ENCODE results near the gene AURKA.
A peak's percentile ranks its signal among the peaks of the same experiment; 100 is the strongest.

Gene AURKA

DNA sequence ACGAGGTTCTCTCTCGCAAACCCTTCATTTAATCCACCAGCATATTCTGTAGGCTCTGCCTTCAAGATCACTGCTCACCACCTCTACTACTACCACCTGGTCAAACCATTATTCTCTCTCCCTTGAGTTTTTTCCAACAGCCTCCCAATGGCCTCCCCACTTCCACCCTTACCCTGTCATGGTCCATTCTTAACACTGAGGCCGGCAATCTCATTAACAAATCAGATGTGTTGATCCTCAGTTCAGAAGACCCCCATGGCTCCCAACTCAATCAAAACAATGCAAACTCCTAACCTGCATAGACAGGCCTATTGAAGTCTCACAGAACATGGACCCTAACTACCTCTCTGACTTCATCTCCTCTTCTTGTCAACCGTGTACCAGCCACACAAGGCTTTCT lies 2.2 kb downstream of the AURKA start:
- DNase-seq: no peak

DNA sequence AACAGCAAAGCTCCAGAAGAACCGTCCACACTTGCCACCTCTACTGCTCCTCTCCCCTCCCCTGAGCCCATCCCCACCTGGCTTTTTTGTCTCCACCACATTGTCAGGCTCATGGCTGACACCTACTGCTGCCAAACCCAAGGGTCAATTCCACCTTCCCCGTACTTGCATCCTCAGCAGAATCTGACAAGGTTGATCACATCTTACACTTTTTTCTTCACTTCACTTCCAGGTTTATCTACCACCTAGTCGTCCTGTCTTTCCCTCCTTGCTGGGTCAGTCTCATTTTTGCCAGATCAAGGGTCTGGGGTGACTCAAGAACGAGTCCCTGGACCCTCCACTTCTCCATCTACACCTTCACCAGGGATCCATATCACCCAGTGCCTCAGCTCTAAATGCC lies 3.1 kb downstream of the AURKA start:
- no peak for DNase-seq

DNA sequence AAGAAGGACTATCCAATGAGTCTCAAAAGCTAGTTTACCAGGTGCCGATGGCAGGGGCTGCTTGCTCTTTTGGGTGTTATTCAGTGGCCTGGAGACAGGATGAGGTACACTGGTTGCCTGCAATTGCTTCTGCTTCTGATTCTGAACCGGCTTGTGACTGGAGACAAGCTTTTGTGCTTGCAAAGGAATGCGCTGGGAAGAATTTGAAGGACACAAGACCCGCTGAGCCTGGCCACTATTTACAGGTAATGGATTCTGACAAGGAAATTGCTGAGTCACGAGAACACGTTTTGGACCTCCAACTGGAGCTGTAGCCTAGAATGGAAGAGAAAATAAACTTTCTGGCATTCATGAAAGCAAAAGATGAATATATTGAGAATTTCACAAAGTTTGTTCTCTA lies 5.8 kb downstream of the AURKA start:
- no peak for DNase-seq

DNA sequence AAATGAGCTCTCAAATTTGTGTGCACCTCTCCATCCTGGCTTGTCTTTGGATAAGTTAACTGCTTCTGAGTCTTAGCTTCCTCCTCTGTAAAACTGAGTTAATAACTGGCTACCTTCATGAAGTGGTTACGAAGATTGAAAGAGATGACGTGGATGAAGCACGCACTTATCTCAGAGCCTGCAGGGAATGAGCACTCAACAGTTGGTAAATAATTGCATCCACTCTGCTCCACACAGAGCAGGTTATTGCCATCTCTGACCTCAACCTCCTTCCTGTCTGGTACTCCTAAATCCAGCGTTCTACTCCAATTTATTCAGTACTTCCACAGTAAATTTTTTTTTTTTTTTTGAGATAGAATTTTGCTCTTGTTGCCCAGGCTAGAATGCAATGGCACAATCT lies 6.9 kb downstream of the AURKA start:
- no peak for DNase-seq

DNA sequence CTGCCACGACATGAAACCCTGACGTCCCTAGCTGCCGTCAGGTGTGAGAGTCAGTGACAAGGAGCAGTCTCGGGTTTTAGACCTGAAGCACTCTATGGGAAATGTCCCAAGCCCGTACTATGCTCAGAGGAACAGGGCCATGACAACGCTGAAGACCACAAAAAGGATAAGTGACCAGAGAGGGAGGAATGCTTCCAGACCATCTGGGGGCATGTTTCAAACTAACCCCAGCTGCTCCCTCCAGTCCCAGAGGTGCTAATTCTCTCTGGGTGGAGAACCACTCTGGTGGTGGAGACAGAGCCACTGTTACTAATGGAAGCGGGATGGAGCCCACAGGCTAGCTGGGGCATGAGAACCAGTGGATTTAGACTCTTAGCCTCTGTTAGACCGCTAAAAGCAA lies 8.7 kb downstream of the AURKA start:
- DNase-seq: no peak

DNA sequence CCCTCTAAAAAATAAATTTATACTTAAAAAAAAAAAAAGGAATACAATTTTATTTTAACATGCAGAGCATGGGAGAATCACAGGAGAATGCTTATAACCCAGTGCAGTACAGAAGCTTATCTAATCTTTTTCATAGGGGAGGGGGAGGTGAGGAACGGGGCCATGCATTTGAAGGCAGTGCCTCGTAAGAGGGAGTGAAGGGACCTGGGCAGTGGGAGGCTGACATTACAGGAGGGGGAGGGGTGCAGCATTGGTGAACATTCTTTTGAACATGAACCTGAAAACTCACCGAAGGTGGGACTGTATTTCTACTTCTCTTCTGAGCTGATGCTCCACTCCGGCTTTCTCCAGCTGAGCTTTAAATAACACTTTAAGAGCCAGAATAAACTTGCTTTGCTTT lies 9.3 kb downstream of the AURKA start:
- no peak for DNase-seq

DNA sequence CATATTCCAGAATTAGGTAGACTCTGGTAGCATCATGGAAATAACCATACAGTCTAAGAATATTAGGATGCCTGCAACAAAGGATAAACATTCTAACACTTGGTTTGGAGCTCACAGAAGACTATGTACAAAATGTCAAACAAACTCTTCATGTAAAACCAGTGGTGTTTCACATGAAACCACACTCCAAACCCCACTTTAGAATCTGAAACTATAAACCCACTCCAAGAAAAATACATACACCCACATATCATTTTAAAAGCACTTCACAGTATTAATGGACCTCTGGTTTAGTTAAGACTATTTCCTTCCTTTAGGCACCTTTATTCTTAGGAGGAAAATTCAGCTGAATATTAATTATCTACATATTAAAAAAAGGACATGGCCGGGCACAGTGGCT lies 10.5 kb downstream of the AURKA start:
- DNase-seq: no peak

DNA sequence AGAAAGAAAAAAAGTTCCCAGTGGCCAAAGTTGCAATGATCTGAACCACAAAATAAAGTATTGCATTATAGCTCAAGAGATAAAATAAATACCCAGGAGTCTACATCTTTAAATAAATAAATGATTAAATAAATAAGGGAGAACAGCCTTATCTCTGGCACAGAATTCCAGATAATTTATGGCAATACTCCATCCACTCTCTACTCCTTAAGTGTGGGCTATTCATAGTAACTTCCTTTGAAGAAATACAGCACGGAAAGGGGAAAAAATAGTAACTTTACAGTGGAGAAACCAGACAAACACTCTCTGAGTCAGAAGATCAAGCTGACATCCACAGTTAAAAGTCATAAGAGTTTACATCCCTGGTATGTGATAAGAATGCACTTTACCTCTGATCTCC lies 11.6 kb downstream of the AURKA start:
- no peak for DNase-seq

DNA sequence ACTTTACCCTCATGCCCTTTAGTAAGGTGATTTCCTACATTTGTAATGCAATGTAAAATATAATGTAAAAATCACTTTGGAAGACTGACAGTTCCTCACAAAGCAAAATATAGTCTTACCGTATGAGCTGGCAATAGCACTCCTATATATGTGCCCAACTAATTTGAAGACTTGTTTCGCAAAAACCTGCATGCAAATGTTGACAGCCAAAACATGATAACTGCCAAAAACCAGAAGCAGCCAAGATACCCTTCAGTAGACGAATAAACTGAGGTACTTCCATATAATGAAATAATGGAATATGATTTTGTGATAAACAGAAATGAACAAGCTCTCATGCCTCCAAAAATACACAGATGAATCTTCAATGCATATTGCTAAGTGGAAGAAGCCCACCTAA lies 13.6 kb downstream of the AURKA start:
- DNase-seq: no peak

DNA sequence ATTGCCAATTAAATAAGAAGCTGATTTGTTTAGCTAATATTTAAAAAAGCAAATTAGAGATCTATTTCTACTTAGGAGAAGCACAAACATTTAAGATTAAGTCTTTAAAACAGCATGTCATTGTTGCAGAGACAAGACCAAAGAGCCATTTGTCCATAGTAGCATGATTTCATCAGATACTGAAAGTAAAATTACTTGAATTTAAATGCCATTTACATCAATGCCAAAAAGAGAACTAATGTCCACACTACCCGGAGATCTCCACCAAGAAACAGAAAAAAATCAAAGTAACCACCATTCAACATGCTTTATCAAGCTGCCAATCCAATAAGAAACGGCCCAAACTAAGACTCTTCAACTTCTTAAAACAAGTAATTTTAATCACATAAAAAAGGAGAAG lies 15.7 kb downstream of the AURKA start:
- DNase-seq: no peak

DNA sequence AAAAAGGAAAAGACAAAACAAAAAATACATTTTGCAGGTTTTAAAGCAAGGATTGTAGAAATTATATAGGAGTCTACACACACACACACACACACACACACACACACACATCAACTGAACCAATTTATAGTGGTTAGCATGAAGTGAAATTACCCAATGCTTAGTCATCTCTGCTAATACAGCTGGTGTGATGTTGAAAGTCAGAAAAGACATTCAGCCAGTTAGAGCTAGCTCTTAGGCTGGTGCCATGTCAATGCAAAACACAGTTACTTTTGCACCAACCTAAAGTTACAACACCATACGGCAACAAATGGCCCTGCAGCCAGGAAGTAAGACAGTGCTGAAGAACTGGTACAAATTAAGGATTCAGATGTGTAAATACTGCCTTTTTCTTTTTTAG lies 18.1 kb downstream of the AURKA start:
- no peak for DNase-seq

DNA sequence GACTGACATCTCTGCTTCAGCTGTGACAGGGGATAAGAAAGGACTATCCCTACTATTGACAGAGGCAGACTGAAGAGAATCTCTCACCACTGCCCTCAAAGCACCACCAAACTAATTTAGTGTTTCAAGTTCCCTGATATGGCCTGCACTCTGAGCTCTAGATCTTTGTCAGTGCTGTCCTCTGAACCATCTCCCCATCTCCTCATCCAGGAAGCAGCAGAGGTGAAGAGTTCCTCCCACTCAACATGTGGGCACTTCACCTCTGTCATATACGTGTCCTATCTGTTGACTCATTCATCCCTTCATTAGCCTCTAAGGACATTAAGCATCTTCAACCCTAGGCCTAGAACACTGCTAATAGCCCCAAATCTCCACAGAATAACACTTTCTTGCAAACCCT lies 19.2 kb downstream of the AURKA start:
- no peak for DNase-seq

DNA sequence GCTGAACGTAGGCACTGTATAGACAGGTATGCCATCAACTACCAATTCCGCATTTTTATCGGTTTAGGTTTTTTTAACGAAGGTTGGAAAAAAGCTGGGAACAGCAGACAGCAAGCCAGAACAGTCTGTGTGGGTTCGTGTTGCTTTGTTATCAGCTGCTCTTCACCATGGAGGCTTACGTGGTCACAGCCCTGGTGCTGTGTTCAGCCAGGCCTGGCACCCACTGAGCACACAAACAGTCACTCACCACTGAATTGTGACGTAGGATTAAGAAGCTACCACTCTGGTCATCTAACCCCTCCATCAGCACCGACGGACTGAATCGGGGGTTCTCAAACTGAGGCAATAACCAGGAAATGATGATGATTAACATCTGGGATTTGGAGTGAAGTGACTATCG lies 20.0 kb downstream of the AURKA start:
- no peak for DNase-seq

DNA sequence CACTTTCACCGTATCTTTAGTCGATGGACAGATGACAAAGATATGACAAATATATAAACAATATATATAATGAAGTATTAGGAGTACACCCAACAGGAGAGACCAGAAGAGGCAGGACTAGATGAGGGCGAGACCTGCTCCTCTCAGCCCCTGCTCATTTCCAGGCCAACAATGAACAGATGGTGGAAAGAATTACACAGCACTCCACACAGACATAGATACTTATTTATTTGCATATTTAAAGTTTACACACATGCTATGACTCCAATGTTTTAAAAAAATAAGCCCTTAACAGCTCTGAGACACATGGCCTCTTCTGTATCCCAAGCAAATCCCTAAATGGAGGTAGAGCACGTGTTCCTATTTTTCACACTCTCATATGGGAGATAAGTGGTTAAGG lies 22.8 kb downstream of the AURKA start:
- no peak for DNase-seq

DNA sequence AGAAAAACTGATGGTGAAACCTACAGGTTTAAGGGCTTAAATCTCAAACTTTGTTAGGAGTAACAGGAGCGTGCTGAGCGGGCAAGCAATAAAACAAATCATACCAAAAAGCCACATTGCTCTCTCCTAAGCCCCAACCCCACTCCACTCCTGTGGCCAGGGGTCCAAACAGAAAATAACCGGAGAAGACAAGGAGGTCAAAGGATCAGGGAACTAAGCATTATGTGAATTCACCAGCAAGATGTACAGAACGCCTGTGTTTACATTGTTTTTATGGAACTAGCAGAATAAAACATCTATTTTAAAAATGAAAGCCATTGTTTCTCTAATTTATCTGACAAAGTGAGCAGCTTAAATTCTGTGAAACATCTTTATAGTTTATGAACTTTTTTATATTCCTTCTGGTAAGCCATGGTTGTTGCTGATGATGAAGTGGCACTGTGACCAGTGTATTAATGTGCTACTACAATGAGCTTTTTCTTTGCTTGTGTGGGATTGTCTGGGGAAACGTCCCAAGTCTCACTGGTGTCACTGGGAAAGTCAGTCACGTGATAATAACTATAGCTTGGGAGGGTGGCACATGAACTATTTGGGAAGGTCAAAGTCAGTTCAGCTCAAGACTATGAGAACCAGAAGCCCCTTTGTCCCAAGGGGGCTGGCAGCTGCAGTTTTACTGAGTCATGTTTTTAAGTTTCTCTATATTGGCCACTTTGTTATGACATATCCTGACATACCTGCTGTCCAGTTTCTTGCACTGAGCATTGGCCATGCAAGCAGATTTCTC lies 23.5 kb downstream of the AURKA start:
- DNase-seq: no peak

DNA sequence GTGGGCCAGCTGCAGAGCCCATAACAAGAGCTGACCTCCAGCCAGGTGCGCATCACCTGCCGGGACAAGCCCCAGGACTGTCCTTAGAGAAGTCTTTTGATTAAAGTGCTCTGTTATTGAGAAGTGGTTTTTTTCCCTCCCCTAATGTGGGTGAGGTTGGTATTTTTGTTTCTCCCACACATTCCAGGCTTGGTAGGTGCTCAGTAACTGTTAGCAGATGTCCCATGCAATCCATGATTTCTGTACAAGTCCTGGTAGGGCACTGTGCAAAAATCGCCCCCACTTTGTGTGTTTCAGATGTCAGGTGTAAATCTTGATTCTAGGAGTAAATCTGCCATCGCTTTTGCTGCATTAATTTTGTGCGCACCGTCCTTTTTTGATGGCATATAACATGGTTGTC lies 28.5 kb downstream of the AURKA start:
- DNase-seq: no peak

DNA sequence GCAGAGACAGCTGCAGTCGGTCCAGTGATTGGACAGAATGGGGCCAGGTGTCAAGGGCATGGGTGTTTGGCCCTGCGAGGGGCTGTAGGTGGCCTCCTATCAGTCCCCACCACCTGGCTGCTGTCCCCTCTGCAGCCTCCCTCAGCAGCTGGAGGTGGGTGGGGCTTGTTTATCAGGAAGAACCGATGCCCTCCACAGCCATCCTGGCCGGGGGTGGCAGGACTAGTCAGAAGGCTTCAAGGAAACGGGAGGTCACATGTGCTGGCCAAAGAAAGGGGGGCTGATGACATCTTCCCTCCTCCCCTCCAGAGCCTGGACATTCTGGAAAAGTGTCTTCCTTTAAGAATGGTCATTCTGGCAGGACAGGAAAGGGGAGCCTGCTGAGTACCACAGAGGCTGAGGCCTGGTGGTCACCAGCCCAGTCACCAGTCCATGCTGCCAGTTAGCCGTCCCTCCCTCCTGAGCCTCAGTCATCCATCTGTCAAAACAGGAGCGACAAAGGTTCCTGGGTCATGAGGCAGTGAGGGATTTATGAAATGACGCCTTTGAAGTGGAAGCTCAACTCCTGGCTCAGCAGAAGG lies 29.1 kb downstream of the AURKA start:
- no peak for DNase-seq

DNA sequence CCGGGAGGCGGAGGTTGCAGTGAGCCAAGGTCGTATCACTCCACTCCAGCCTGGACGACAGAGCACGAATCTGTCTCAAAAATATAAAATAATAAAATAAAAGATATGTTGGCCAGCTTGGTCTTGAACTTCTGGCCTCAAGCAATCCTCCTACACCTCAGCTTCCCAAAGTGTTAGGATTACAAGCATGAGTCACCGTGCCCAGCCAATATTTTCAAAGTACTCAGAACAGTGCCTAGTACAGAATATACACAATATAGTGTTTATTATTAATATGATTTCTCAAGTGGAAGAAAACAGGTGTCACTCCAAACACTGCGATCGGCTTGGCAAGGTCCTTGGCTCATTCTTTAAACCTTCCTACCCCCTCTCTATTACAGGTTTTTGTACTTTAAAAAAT lies 30.1 kb downstream of the AURKA start:
- DNase-seq: no peak

DNA sequence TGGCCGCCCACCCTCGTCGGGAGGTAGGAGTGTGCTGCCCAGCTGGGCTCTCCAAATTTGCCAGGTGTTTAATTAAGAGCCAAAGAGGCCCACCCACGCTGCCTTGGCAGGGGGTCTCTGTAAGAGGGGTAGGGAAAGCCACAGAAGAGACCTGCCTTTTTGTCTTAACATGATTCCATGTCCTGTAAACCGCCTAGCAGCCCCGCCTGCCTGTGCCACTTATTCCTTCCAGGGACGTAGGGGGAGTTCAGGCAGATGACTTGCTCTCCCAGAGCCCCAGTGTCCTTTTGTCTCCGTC lies 31.2 kb downstream of the AURKA start:
- no peak for DNase-seq

DNA sequence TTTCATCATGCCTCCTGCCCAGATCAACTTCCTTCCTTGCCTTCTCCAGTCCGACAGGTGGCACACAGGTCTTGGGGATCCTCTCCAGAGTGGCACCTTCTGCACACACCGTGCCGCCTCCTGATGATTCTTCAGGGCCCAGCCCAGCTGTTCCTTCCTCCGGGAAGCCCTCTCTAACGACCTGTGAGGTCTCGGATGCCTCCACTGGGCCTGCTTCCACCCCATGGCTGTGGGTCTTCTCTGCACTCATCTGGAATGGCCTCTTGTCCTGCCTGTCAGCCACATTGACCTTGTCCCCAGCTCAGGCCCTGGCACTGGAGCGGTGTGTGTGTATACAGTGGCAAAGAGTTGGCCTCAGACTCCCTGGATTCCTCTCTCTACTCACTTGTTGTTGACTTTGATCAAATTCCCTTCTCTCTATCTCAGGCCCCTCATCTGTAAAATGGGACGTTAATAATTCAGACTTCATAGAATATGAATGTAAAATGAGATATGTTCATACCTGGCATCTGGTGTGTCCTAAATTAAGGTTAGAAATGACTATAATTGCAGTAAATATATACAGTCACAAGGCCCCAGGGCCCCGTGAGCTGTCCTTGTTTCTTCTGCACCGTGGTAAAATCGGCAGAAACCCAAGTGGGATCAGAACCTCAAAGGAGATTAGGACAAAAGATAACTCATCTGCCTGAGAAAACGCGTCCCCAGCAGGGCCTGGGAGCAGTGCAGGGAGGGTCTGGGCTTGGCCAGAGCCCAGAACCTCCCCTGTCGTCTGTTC lies 31.7 kb downstream of the AURKA start:
- DNase-seq: no peak

DNA sequence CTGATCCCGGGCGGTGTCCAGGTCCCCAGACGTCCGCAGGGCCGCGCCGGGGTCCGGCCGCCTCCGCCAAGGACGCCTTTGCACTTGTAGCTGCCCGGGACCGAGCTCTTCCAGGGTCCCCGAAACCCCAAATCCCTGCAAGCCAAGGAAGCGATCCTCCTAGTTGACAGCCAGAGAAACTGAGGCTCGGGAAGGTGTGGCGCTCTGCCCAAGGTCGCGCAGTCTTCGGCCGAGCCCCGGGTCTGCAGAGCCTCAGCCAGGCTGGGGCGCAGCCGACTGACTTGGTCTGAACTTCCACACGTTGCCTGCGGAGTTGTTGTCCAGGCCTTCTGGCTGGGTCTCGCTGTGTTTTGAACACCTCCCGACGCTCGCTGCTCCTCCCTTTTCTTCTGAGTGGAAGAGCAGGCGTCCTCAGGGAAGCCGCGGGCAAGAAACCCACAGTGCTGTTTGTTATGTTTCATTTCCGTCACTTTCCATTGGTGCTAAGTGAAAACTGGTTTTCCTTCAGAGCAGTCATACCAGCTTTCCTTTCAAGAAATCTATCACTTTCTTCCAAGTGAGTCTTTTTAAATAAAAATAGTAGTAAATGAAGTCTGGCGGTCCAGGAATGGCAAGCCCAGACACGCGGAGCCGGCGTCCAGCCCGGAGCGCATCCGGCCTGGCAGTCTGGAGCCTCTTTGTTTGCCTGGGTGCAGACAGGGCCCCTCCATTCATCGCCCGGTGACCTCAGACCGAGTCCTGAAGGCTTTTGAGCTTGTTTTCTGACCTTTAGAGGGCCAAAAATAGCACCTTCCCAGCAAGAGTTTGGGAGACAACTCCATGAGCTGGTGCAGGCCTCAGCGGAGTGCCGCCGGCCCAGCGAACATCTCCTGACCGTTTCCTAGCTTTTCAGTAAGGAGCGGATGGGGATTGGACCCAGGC lies 32.5 kb downstream of the AURKA start:
- no peak for DNase-seq

DNA sequence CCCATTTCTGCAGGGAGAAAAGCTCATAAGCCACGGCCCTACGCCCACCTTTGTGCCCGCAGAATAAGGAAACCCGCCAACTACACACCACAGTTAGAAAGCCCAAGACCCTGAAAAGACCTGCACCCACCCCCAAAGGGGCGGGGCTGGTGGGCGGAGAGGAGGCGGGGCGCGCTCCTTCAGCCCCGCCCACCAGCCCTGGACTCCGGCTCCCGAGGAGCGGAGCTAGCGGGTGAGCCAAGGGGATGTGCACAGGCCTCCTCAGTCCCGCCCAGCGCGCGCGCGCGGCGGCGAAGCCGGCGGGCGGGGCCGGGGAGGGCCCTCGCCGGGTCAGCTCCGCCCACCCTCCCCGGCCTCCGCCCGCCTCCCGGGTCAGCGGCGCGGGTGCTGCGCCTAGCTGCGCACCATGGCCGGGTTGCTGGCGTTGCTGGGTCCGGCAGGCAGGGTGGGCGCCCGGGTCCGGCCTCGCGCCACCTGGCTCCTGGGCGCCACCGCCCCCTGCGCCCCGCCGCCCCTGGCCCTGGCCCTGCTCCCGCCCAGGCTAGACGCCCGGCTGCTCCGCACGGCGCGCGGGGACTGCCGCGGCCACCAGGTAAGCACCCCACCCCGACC lies 33.3 kb downstream of the AURKA start, which contains the start of gene FAM210B:
Gene FAM210B (plus strand): TSS at position 375 of the 612 bp plus-strand sequence. CDS start 32 bp downstream, at position 407.
- peak; percentile 64 for DNase-seq

DNA sequence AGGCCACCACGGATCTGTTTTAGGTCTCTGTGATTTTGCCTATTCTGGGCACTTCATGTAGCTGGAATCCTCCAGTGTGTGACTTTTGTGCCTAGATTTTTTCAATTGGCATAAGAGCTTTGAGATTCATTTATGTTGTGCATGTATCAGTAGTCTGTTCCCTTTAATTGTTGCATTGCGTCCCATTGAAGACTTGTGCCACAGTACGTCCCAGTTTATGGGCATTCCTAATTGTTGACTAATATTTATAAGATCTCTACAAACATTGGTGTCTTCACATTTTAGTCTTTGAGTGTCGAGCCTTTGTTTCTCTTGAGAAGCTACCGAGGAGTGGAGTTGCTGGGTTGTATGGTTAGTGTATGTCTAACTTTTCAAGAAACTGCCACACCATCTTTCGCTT lies 33.9 kb downstream of the AURKA start:
- no peak for DNase-seq

All from activated T-cell treated with anti-CD3 and anti-CD28 coated beads for 4 hours (primary cell).